Choroid plexus epithelial cell (primary cell): ENCODE measurements around the gene BTBD16.

Experiments
- DNase-seq: peaks from one replicate; pipeline ENCODE4 v3.0.0-alpha.2; 2010; ENCODE audit warnings: low read depth
- H3K4me3 ChIP-seq: 2 replicates; pipeline ENCODE4 v1.5.1; 2011; ENCODE audit warnings: low read depth, mild to moderate bottlenecking, control low read depth, low read length, moderate library complexity
- TF ChIP-seq, protein P1 (sequence below): conservative IDR thresholded peaks from 2 replicates; pipeline ENCODE4 v1.5.1; 2011; ENCODE audit warnings: low read depth, mild to moderate bottlenecking, control low read depth, inconsistent platforms, low read length, moderate library complexity

BTBD16 gene

DNA sequence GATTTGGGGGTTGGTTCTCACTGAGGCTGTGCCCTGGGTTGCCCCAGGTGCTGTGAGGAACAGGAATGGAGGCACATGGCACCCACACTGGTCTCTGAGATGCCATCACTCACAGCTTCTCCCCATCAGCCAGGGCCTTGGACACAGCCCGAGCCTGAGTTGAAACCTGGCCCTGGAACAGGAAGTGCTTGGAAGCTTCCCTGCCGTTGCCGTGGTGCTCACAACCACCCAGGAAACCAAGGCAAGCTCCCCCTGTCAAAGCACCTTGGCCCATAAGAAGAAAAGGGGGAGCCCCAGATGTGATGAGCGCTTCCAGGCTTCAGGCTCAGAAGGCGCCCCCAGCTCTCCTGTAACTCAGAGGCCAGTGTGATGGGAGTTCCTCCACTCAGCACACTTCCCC lies at the start of gene BTBD16:
BTBD16 (plus strand) TSS at position 221 of the 400 bp plus-strand sequence. CDS start 3,786 bp downstream, outside the sequence.
- no peak within 1 kb of the TSS for H3K4me3 ChIP-seq
- TF ChIP-seq, protein P1, sequence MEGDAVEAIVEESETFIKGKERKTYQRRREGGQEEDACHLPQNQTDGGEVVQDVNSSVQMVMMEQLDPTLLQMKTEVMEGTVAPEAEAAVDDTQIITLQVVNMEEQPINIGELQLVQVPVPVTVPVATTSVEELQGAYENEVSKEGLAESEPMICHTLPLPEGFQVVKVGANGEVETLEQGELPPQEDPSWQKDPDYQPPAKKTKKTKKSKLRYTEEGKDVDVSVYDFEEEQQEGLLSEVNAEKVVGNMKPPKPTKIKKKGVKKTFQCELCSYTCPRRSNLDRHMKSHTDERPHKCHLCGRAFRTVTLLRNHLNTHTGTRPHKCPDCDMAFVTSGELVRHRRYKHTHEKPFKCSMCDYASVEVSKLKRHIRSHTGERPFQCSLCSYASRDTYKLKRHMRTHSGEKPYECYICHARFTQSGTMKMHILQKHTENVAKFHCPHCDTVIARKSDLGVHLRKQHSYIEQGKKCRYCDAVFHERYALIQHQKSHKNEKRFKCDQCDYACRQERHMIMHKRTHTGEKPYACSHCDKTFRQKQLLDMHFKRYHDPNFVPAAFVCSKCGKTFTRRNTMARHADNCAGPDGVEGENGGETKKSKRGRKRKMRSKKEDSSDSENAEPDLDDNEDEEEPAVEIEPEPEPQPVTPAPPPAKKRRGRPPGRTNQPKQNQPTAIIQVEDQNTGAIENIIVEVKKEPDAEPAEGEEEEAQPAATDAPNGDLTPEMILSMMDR: no peak
- DNase-seq: no peak

DNA sequence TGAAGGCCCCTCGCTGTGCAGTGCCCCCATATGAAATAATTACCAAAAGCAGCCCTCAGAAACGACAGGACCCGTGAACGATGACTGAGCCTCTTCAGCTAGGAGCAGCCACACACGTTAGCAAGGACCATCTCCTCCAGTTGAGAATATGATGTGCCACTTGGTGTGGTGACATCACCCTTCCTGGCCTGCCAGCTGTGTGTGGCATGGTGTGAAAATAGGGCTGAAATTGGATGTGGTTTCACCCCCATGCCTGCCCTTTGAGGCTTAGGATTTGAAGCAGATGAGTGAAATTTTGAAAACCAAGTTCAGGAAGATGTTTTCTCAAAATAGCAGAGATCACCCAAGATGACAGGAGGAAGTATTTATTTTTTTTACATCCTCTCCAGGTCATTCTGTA lies 49.1 kb upstream of the BTBD16 start:
- TF ChIP-seq, protein P1: no peak
- no peak for DNase-seq
- no peak overlapping the region for H3K4me3 ChIP-seq

DNA sequence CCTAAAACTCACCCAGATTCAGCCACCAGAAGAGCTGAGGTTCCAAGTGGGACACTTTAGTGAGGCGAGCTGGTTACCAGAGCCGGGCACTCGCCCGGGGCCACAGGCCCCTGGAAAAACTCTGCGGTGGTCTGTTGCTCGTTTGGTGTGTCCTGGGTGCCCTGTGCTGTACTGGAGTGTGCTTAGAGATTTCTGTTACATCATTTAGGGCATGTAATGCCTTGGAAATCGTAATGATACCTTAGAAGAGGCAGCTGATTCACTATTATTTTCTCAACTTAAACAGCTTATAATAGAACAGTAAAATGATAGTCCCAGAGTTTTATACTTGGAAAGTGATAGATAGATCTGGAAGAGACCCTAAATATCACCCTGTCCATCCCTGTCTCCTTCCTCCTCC lies 48.5 kb upstream of the BTBD16 start:
- no peak for DNase-seq
- H3K4me3 ChIP-seq: no peak overlapping the region
- TF ChIP-seq, protein P1: no peak

DNA sequence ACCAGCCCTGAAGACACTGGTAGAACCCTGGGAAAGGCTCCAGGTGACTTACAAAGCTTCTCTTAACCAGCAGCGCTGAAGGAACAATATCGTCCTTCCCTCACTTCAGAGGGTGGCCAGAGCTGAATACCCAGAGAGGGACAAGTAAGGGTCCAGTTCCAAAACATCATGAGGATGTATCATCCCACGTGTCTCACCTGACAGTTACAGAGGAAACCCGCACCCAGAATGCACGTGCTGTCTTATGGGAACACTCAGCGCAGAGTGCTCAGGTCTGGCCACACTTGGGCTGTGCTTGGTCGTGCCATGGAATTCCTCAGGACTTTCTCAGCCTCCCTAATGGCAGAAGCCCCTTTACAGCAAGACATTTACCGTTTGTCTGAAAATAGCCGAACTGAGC lies 46.9 kb upstream of the BTBD16 start:
- TF ChIP-seq, protein P1: no peak
- no peak for DNase-seq
- H3K4me3 ChIP-seq: no peak overlapping the region

DNA sequence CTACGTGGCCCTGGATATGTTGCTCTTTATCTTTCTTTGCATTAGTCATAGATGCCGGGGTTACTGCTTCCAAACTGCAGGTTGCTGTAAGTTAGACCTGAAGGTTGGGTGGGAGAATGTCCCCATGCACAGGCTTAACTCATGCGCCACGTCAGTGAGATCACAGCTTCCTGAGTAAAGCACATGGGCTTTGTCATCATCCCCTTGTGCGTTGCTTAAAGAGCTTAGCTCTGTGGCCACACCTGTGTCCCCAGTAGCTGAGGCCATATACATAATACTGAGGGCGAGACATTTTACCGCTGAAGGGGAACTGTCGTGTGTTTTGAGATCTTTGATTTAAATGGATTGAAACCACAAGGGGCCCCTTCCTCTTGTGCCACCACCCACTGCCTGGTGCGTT lies 45.8 kb upstream of the BTBD16 start:
- no peak for DNase-seq
- H3K4me3 ChIP-seq: no peak overlapping the region
- TF ChIP-seq, protein P1: no peak

DNA sequence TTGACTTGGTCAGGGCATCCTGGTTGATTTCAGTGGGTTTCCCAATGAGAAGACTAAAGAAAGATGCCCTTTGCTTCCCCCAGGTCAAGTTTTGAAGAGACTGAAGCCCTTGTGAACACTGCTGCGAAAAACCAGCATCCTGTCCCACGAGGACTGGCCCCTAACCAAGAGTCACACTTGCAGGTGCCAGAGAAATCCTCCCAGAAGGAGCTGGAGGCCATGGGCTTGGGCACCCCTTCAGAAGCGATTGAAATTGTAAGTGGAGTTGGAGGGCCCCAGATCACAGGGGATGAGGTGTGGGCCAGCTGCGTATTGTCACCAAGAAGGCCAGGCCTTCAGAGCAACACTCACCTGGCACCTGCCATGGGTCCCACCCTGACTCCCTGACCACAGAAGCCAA lies 43.3 kb upstream of the BTBD16 start:
- H3K4me3 ChIP-seq: no peak overlapping the region
- DNase-seq: no peak
- TF ChIP-seq, protein P1: no peak

DNA sequence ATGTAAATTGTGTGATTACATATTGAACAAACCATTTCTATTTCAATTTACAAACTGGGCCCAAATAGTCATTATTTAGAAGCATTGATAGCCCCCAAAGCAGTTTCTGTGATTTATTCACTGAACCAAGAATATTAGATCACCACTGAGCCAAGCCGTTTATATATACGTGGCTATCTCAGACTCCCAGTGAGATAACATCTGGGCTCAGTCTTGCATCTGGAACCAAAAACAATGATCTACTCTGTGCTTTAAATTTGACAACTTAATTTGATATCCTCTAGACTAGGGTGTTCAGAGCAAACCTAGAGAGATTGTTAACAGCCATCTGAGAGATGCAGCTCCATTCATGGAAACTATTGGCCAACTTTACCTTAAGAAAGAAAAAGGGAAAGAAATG lies 41.4 kb upstream of the BTBD16 start:
- no peak overlapping the region for H3K4me3 ChIP-seq
- TF ChIP-seq, protein P1: no peak
- no peak for DNase-seq
